OCI-LY3 (cell line): ENCODE data around the gene UTP20.
"Not testable (repeated sequence)": the region's sequence is repeated elsewhere in the genome, so short reads cannot be mapped to it uniquely, and the experiment has no call there.

ENCODE experiments used
- H2AFZ ChIP-seq: fragments of 200-600, 300-600 bp; shearing (Covaris generic); 2 replicates; pipeline ENCODE4 v1.6.0; 2014; ENCODE audit warnings: antibody characterized with exemption, low read depth, low read length
- H3K27ac ChIP-seq: fragments of 200-600, 300-600 bp; sonication (generic); 2 replicates; pipeline ENCODE4 v1.5.1; 2014; ENCODE audit warnings: mild to moderate bottlenecking, low read length, moderate library complexity, mixed read lengths
- H3K27me3 ChIP-seq: fragments of 200-600, 300-600 bp; sonication (generic); 2 replicates; pipeline ENCODE4 v1.6.1; 2014; ENCODE audit warnings: low read depth, low read length, mixed read lengths
- H3K36me3 ChIP-seq: fragments of 200-600, 300-600 bp; sonication (generic); replicated peaks from 2 replicates; pipeline ENCODE3; 2014; ENCODE audit warnings: low read depth, low read length, mixed read lengths
- H3K4me1 ChIP-seq: fragments of 300-600, 200-600 bp; sonication (generic); 2 replicates; pipeline ENCODE4 v1.6.1; 2014; ENCODE audit warnings: low read length, mixed read lengths
- H3K4me2 ChIP-seq: fragments of 200-600, 300-600 bp; sonication (generic); 2 replicates; pipeline ENCODE4 v1.6.1; 2014; ENCODE audit warnings: low read length, mixed read lengths
- H3K4me3 ChIP-seq: fragments of 300-600, 200-600 bp; sonication (generic); 2 replicates; pipeline ENCODE4 v1.5.1; 2014; ENCODE audit warnings: antibody characterized with exemption, mild to moderate bottlenecking, low read length, moderate library complexity
- H3K79me2 ChIP-seq: fragments of 300-600, 200-600 bp; shearing (Covaris generic); 2 replicates; pipeline ENCODE4 v1.6.1; 2014; ENCODE audit warnings: mild to moderate bottlenecking, low read length, mixed read lengths
- H3K9ac ChIP-seq: fragments of 300-600, 200-600 bp; shearing (Covaris generic); 2 replicates; pipeline ENCODE4 v1.6.0; 2014; ENCODE audit warnings: mild to moderate bottlenecking, low read length, moderate library complexity
- H3K9me3 ChIP-seq: fragments of 200-600, 300-600 bp; shearing (Covaris generic); 2 replicates; pipeline ENCODE4 v1.6.1; 2014; ENCODE audit warnings: low read length, mixed read lengths; ENCODE audit not compliant: insufficient read depth
- H4K20me1 ChIP-seq: fragments of 200-600, 300-600 bp; sonication (generic); 2 replicates; pipeline ENCODE4 v1.6.1; 2016; ENCODE audit warnings: low read length, mixed read lengths; ENCODE audit not compliant: insufficient read depth
- CTCF ChIP-seq: fragments of 200-600, 300-600 bp; sonication (generic); IDR thresholded peaks from 2 replicates; pipeline ENCODE4 v1.5.1; 2014; ENCODE audit warnings: antibody characterized with exemption, low read length, low read depth
- EZH2phosphoT487 ChIP-seq: fragments of 200-600 bp; shearing (Covaris generic); IDR thresholded peaks from 2 replicates; pipeline ENCODE4 v1.6.1; 2018; ENCODE audit warnings: antibody characterized with exemption, mixed run types, low read depth

UTP20 gene

GRCh38 chr12:101415228-101415627 is 135.3 kb downstream of the UTP20 start:
- H2AFZ ChIP-seq: no peak overlapping the region
- no peak overlapping the region for H3K4me3 ChIP-seq
- no peaks in the 10 kb centered on the region for H3K9me3 ChIP-seq
- TF ChIP-seq CTCF (no peak), EZH2phosphoT487 (no peak)
- H3K27ac ChIP-seq: no peak overlapping the region
- H4K20me1 ChIP-seq: no peaks in the 10 kb centered on the region
- H3K4me2 ChIP-seq: no peak overlapping the region
- H3K27me3 ChIP-seq: no peaks in the 10 kb centered on the region
- H3K79me2 ChIP-seq: no peaks in the 10 kb centered on the region
- no peak overlapping the region for H3K9ac ChIP-seq
- no peaks in the 10 kb centered on the region for H3K4me1 ChIP-seq
- H3K36me3 ChIP-seq: no peaks in the 10 kb centered on the region

- H3K9ac ChIP-seq, H3K4me1 ChIP-seq, H3K79me2 ChIP-seq, H4K20me1 ChIP-seq, H2AFZ ChIP-seq, H3K9me3 ChIP-seq, H3K4me3 ChIP-seq, H3K36me3 ChIP-seq, H3K27me3 ChIP-seq, H3K4me2 ChIP-seq, H3K27ac ChIP-seq: not testable (repeated sequence)
These were observed 142.2 kb downstream of the UTP20 start for GRCh38 chr12:101422066-101422465.

- TF ChIP-seq CTCF: no peak
- no peaks in the 10 kb centered on the region for H3K4me1 ChIP-seq
- H2AFZ ChIP-seq: no peak overlapping the region
- H3K79me2 ChIP-seq: no peaks in the 10 kb centered on the region
- H4K20me1 ChIP-seq: no peaks in the 10 kb centered on the region
- no peak overlapping the region for H3K4me2 ChIP-seq
- no peak overlapping the region for H3K4me3 ChIP-seq
- no peaks in the 10 kb centered on the region for H3K9me3 ChIP-seq
- no peaks in the 10 kb centered on the region for H3K27me3 ChIP-seq
- no peak overlapping the region for H3K9ac ChIP-seq
- no peak overlapping the region for H3K27ac ChIP-seq
- no peaks in the 10 kb centered on the region for H3K36me3 ChIP-seq
These were observed 144.7 kb downstream of the UTP20 start for GRCh38 chr12:101424620-101425019.

GRCh38 chr12:101430456-101430855 is 150.6 kb downstream of the UTP20 start:
- TF ChIP-seq CTCF (no peak), EZH2phosphoT487 (no peak)
- H3K4me3 ChIP-seq: no peak overlapping the region
- H3K9ac ChIP-seq: no peak overlapping the region
- H3K79me2 ChIP-seq: no peaks in the 10 kb centered on the region
- no peak overlapping the region for H3K27ac ChIP-seq
- H3K4me1 ChIP-seq: no peaks in the 10 kb centered on the region
- H4K20me1 ChIP-seq: no peaks in the 10 kb centered on the region
- H3K9me3 ChIP-seq: no peaks in the 10 kb centered on the region
- no peak overlapping the region for H2AFZ ChIP-seq
- no peaks in the 10 kb centered on the region for H3K36me3 ChIP-seq
- H3K4me2 ChIP-seq: no peak overlapping the region
- H3K27me3 ChIP-seq: no peaks in the 10 kb centered on the region

DNA sequence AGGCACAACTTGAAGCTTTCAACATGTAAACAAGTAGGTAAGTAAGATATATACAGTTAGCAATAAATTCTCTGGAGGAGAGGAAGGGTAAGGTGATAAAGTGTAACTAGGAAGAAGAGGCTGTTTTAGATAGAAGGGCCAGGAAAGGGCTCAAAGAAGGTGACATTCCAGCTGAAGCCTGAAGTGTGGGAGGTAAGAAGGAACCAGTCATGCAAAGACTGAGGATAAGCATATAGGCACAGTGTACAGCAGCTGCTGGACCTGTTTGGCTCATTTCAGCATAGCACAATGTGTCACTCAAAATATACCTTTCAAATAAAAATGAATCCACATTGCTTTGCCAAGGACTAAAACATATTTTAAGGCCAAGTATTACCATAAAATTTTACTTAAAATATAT is 156.2 kb downstream of the UTP20 start:
- Histone ChIP-seq H3K9ac (no peak overlapping the region), H3K36me3 (no peaks in the 10 kb centered on the region), H2AFZ (no peak overlapping the region), H3K9me3 (no peaks in the 10 kb centered on the region), H3K79me2 (no peaks in the 10 kb centered on the region), H4K20me1 (no peaks in the 10 kb centered on the region), H3K4me2 (no peak overlapping the region), H3K4me1 (peaks cover 11% of the 10 kb centered on the region), H3K27ac (no peak overlapping the region), H3K4me3 (no peak overlapping the region), H3K27me3 (no peaks in the 10 kb centered on the region)
- no peak for TF ChIP-seq EZH2phosphoT487
